ENCODE results near the gene CDC40.
A peak's percentile ranks its signal among the peaks of the same experiment; 100 is the strongest.

CDC40 gene

GRCh38 chr6:110180228-110181008 is at the start of gene CDC40:
Gene CDC40 (plus strand): TSS chr6:110180427. CDS start chr6:110180445, 18 bp downstream.
- no peaks in the 10 kb centered on the region for H3K36me3 ChIP-seq (ENCODE audit: control insufficient read depth, insufficient read depth, low read length)
- H3K9ac ChIP-seq (ENCODE audit: low read length): peak within 1 kb of the TSS; percentile 70
- peaks cover 15% of the 10 kb centered on the region for H3K4me1 ChIP-seq (ENCODE audit: control insufficient read depth, insufficient read depth, low read length)

GRCh38 chr6:110137924-110138887 is 42.0 kb upstream of the CDC40 start:
- Histone ChIP-seq H3K27me3 (ENCODE audit: control insufficient read depth, insufficient read depth, low read length) (no peaks in the 10 kb centered on the region), H3K9ac (ENCODE audit: low read length) (no peak overlapping the region), H3K36me3 (ENCODE audit: control insufficient read depth, insufficient read depth, low read length) (no peaks in the 10 kb centered on the region), H3K9me3 (ENCODE audit: control insufficient read depth, low read length) (no peaks in the 10 kb centered on the region), H3K4me3 (ENCODE audit: low read length) (no peak overlapping the region), H3K4me1 (ENCODE audit: control insufficient read depth, insufficient read depth, low read length) (no peaks in the 10 kb centered on the region)

More at GRCh38 chr6:110180228-110181008, at the start of gene CDC40:
- H3K27me3 ChIP-seq (ENCODE audit: control insufficient read depth, insufficient read depth, low read length): no peaks in the 10 kb centered on the region
- H3K9me3 ChIP-seq (ENCODE audit: control insufficient read depth, low read length): no peaks in the 10 kb centered on the region
- H3K4me3 ChIP-seq (ENCODE audit: low read length): peak within 1 kb of the TSS; percentile 89

- Histone ChIP-seq H3K4me3 (ENCODE audit: low read length) (no peak overlapping the region), H3K4me1 (ENCODE audit: control insufficient read depth, insufficient read depth, low read length) (no peaks in the 10 kb centered on the region), H3K27me3 (ENCODE audit: control insufficient read depth, insufficient read depth, low read length) (no peaks in the 10 kb centered on the region), H3K9me3 (ENCODE audit: control insufficient read depth, low read length) (no peaks in the 10 kb centered on the region), H3K36me3 (ENCODE audit: control insufficient read depth, insufficient read depth, low read length) (no peaks in the 10 kb centered on the region), H3K9ac (ENCODE audit: low read length) (no peak overlapping the region)
Measured at GRCh38 chr6:110139052-110139451, 41.2 kb upstream of the CDC40 start.

- H3K27me3 ChIP-seq (ENCODE audit: control insufficient read depth, insufficient read depth, low read length): no peaks in the 10 kb centered on the region
- no peaks in the 10 kb centered on the region for H3K9me3 ChIP-seq (ENCODE audit: control insufficient read depth, low read length)
- no peak overlapping the region for H3K9ac ChIP-seq (ENCODE audit: low read length)
- H3K4me3 ChIP-seq (ENCODE audit: low read length): no peak overlapping the region
- H3K4me1 ChIP-seq (ENCODE audit: control insufficient read depth, insufficient read depth, low read length): no peaks in the 10 kb centered on the region
- no peaks in the 10 kb centered on the region for H3K36me3 ChIP-seq (ENCODE audit: control insufficient read depth, insufficient read depth, low read length)
Measured at GRCh38 chr6:110140650-110141049, 39.6 kb upstream of the CDC40 start.

- Histone ChIP-seq H3K27me3 (ENCODE audit: control insufficient read depth, insufficient read depth, low read length) (no peaks in the 10 kb centered on the region), H3K4me3 (ENCODE audit: low read length) (no peak overlapping the region), H3K4me1 (ENCODE audit: control insufficient read depth, insufficient read depth, low read length) (no peaks in the 10 kb centered on the region)
Measured at GRCh38 chr6:110147870-110148269, 32.4 kb upstream of the CDC40 start.

GRCh38 chr6:110158479-110158878 is 21.7 kb upstream of the CDC40 start:
- no peaks in the 10 kb centered on the region for H3K4me1 ChIP-seq (ENCODE audit: control insufficient read depth, insufficient read depth, low read length)
- no peaks in the 10 kb centered on the region for H3K36me3 ChIP-seq (ENCODE audit: control insufficient read depth, insufficient read depth, low read length)
- H3K27me3 ChIP-seq (ENCODE audit: control insufficient read depth, insufficient read depth, low read length): no peaks in the 10 kb centered on the region
- no peaks in the 10 kb centered on the region for H3K9me3 ChIP-seq (ENCODE audit: control insufficient read depth, low read length)
- H3K4me3 ChIP-seq (ENCODE audit: low read length): no peak overlapping the region
- no peak overlapping the region for H3K9ac ChIP-seq (ENCODE audit: low read length)

More at GRCh38 chr6:110147870-110148269, 32.4 kb upstream of the CDC40 start:
- Histone ChIP-seq H3K9me3 (ENCODE audit: control insufficient read depth, low read length) (no peaks in the 10 kb centered on the region), H3K9ac (ENCODE audit: low read length) (no peak overlapping the region), H3K36me3 (ENCODE audit: control insufficient read depth, insufficient read depth, low read length) (no peaks in the 10 kb centered on the region)

- no peak overlapping the region for H3K4me3 ChIP-seq (ENCODE audit: low read length)
- no peaks in the 10 kb centered on the region for H3K4me1 ChIP-seq (ENCODE audit: control insufficient read depth, insufficient read depth, low read length)
- no peaks in the 10 kb centered on the region for H3K27me3 ChIP-seq (ENCODE audit: control insufficient read depth, insufficient read depth, low read length)
- no peaks in the 10 kb centered on the region for H3K36me3 ChIP-seq (ENCODE audit: control insufficient read depth, insufficient read depth, low read length)
- no peak overlapping the region for H3K9ac ChIP-seq (ENCODE audit: low read length)
- H3K9me3 ChIP-seq (ENCODE audit: control insufficient read depth, low read length): no peaks in the 10 kb centered on the region
Measured at GRCh38 chr6:110170081-110170480, 10.1 kb upstream of the CDC40 start.

GRCh38 chr6:110173506-110174132 is 6.6 kb upstream of the CDC40 start:
- Histone ChIP-seq H3K27me3 (ENCODE audit: control insufficient read depth, insufficient read depth, low read length) (no peaks in the 10 kb centered on the region), H3K9ac (ENCODE audit: low read length) (no peak overlapping the region), H3K4me1 (ENCODE audit: control insufficient read depth, insufficient read depth, low read length) (no peaks in the 10 kb centered on the region), H3K9me3 (ENCODE audit: control insufficient read depth, low read length) (no peaks in the 10 kb centered on the region), H3K36me3 (ENCODE audit: control insufficient read depth, insufficient read depth, low read length) (no peaks in the 10 kb centered on the region), H3K4me3 (ENCODE audit: low read length) (no peak overlapping the region)

- H3K9ac ChIP-seq (ENCODE audit: low read length): no peak overlapping the region
- no peaks in the 10 kb centered on the region for H3K9me3 ChIP-seq (ENCODE audit: control insufficient read depth, low read length)
- no peaks in the 10 kb centered on the region for H3K36me3 ChIP-seq (ENCODE audit: control insufficient read depth, insufficient read depth, low read length)
- peaks cover 15% of the 10 kb centered on the region for H3K4me1 ChIP-seq (ENCODE audit: control insufficient read depth, insufficient read depth, low read length)
- peak overlapping the region; percentile 89 for H3K4me3 ChIP-seq (ENCODE audit: low read length)
- no peaks in the 10 kb centered on the region for H3K27me3 ChIP-seq (ENCODE audit: control insufficient read depth, insufficient read depth, low read length)
Measured at GRCh38 chr6:110178626-110179405, 1.4 kb upstream of the CDC40 start.

GRCh38 chr6:110179406-110180227 is 610 bp upstream of the CDC40 start, which contains the start of gene WASF1:
Gene WASF1 (minus strand): TSS chr6:110179670. CDS start chr6:110127601, 52,069 bp downstream.
- H3K4me3 ChIP-seq (ENCODE audit: low read length): peak within 1 kb of the TSS; percentile 89

More at GRCh38 chr6:110179406-110180227, 610 bp upstream of the CDC40 start, which contains the start of gene WASF1:
- Histone ChIP-seq H3K4me1 (ENCODE audit: control insufficient read depth, insufficient read depth, low read length) (peaks cover 15% of the 10 kb centered on the region), H3K27me3 (ENCODE audit: control insufficient read depth, insufficient read depth, low read length) (no peaks in the 10 kb centered on the region), H3K9me3 (ENCODE audit: control insufficient read depth, low read length) (no peaks in the 10 kb centered on the region), H3K9ac (ENCODE audit: low read length) (peak within 1 kb of the TSS; percentile 70), H3K36me3 (ENCODE audit: control insufficient read depth, insufficient read depth, low read length) (no peaks in the 10 kb centered on the region)

All from mucosa of stomach (tissue), 1 donor.